Brain microvascular endothelial cell (primary cell): ENCODE measurements around the gene DDIT4.
A peak's percentile ranks its signal among the peaks of the same experiment; 100 is the strongest.
"Not testable (repeated sequence)": the region's sequence is repeated elsewhere in the genome, so short reads cannot be mapped to it uniquely, and the experiment has no call there.

ENCODE experiments used
- DNase-seq: peaks from one replicate; pipeline ENCODE4 v3.0.0-alpha.2; 2020
- H3K27ac ChIP-seq: fragments of 250-450 bp; sonication (Bioruptor Pico); 2 replicates; pipeline ENCODE4 v1.5.1; 2020; ENCODE audit warnings: mild to moderate bottlenecking, moderate library complexity
- H3K27me3 ChIP-seq: fragments of 250-450 bp; sonication (Bioruptor Pico); replicated peaks from 2 replicates; pipeline ENCODE4 v1.5.1; 2020; ENCODE audit warnings: mild to moderate bottlenecking
- H3K36me3 ChIP-seq: fragments of 250-450 bp; sonication (Bioruptor Pico); replicated peaks from 2 replicates; pipeline ENCODE4 v1.5.1; 2020; ENCODE audit warnings: mild to moderate bottlenecking
- H3K4me3 ChIP-seq: 2 replicates; pipeline ENCODE4 v1.5.1; 2011; ENCODE audit warnings: low read depth, mild to moderate bottlenecking, control low read depth, low read length, moderate library complexity
- in situ Hi-C: cut with HindIII; loops from 2 replicates; pipeline ENCODE4 v1.10.0; 2017; ENCODE audit warnings: low sequenced_read_pairs, low pct_ligation_motif_present
- TF ChIP-seq, protein P1 (sequence below): IDR thresholded peaks from 2 replicates; pipeline ENCODE4 v1.5.1; 2011; ENCODE audit warnings: low read depth, mild to moderate bottlenecking, moderate library complexity, low read length, control low read depth, inconsistent platforms; ENCODE audit errors: missing control alignments

Gene DDIT4

DNA sequence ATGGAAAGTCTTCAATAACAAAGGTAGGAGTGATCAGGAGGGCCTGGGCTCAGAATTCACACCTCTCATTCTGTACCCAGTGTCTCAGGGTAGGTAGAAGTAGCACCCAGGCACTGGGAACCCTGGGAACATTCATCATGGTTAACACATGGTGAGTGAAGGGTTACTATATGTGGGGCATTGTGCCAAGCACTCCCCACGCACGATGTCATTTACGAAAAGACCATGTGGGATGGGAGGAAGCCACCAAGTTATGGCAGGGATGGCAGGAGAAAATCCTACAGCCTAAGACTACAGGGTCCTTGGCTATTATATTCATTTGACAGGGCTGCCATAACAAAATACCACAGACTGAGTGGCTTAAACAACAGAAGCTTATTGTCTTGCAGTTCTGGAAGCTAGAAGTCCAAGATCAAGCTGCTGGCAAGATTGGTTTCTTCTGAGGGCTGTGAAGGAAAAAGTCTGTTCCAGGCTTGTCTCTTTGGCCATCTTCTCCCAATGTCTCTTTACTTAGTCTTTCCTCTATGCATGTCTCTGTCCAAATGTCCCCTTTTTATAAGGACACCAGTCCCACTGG lies 27.7 kb upstream of the DDIT4 start:
- H3K36me3 ChIP-seq, result no peaks in the 10 kb centered on the region
- DNase-seq, result no peak
- in situ Hi-C loops, result no loop called here
- no peak overlapping the region for H3K4me3 ChIP-seq
- H3K27me3 ChIP-seq, result no peaks in the 10 kb centered on the region
- no peak overlapping the region for H3K27ac ChIP-seq
- TF ChIP-seq, protein P1, sequence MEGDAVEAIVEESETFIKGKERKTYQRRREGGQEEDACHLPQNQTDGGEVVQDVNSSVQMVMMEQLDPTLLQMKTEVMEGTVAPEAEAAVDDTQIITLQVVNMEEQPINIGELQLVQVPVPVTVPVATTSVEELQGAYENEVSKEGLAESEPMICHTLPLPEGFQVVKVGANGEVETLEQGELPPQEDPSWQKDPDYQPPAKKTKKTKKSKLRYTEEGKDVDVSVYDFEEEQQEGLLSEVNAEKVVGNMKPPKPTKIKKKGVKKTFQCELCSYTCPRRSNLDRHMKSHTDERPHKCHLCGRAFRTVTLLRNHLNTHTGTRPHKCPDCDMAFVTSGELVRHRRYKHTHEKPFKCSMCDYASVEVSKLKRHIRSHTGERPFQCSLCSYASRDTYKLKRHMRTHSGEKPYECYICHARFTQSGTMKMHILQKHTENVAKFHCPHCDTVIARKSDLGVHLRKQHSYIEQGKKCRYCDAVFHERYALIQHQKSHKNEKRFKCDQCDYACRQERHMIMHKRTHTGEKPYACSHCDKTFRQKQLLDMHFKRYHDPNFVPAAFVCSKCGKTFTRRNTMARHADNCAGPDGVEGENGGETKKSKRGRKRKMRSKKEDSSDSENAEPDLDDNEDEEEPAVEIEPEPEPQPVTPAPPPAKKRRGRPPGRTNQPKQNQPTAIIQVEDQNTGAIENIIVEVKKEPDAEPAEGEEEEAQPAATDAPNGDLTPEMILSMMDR, result no peak

DNA sequence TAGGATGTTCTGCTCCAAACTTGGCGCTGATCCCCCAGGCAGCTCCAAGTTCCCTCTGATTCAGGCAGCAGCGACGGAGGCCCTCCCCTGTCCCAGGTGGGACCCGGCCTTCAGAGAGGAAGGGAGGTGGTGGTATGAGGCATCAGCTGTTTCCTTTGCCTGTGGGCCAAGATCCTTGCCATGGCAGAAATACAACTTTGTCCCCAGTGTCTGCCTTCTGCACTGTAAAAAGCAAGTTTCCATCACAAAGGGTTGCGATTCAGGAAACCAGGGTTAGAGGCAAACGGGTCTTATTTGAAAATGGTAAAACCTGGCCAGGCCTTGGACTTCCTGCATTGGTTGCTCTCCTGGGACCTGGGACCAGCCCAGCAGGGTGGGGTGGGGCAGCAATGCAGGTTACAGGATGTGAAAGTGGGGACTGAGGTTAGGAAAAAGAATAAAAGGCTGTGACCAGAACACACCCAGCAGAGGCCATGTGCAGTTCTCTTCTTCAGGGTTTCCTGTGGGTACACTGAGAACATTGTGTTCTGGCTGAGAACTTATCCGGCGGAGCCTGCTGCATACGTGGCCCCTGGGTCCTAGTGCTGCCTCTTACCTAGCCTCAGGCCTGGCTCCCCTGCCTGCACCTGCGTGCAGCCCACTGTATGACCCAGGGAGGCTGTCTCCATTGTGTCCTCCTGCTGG lies 25.1 kb upstream of the DDIT4 start:
- TF ChIP-seq, protein P1, result no peak
- in situ Hi-C loops, result no loop called here
- Histone ChIP-seq H3K36me3 (no peaks in the 10 kb centered on the region), H3K4me3 (no peak overlapping the region), H3K27me3 (no peaks in the 10 kb centered on the region), H3K27ac (peak overlapping the region; percentile 90)
- peak; percentile 77 for DNase-seq

DNA sequence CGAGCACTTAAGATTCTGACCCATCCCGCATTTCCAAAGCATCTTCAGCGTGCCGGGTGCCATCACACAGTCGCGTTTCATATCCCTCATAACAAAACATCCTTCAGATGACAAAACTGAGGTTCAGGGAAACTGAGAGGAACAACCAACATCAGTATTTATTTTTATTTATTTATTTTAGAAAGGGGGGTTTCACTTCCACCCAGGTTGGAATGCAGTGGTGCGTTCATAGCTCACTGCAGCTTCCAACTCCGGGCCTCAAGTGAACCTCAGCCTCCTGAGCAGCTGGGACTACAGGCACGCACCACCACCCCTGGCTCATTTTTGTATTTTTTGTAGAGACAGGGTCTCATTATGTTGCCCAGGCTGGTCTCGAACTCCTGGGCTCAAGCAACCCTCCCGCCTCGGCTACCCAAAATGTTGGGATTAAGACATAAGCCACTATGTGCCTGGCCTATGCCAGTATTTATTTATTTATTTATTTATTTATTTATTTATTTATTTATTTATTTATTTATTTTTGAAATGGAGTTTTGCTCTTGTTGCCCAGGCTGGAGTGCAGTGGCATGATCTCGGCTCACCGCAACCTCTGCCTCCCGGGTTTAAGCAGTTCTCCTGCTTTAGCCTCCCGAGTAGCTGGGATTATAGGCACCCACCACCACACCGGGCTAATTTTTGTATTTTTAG lies 24.4 kb upstream of the DDIT4 start:
- in situ Hi-C loops, result not testable (repeated sequence)

GRCh38 chr10:72250666-72251065 lies 23.1 kb upstream of the DDIT4 start:
- Histone ChIP-seq H3K27me3 (no peaks in the 10 kb centered on the region), H3K36me3 (no peaks in the 10 kb centered on the region), H3K4me3 (no peak overlapping the region), H3K27ac (peak overlapping the region; percentile 55)
- TF ChIP-seq, protein P1, result no peak
- in situ Hi-C loops, result no loop called here
- DNase-seq, result peak; percentile 89

More for the DNA sequence above, 24.4 kb upstream of the DDIT4 start:
- peak overlapping the region; percentile 90 for H3K27ac ChIP-seq
- H3K36me3 ChIP-seq, DNase-seq, H3K27me3 ChIP-seq, H3K4me3 ChIP-seq: not testable (repeated sequence)

GRCh38 chr10:72251635-72252034 lies 22.1 kb upstream of the DDIT4 start:
- Histone ChIP-seq H3K4me3 (no peak overlapping the region), H3K27me3 (no peaks in the 10 kb centered on the region), H3K27ac (no peak overlapping the region), H3K36me3 (no peaks in the 10 kb centered on the region)
- in situ Hi-C loops, result no loop called here
- TF ChIP-seq, protein P1, result no peak
- DNase-seq, result no peak

- H3K27ac ChIP-seq, result no peak overlapping the region
- TF ChIP-seq, protein P1, result no peak
Observed at GRCh38 chr10:72252972-72253371, 20.8 kb upstream of the DDIT4 start.

More at GRCh38 chr10:72252972-72253371, 20.8 kb upstream of the DDIT4 start:
- no peaks in the 10 kb centered on the region for H3K36me3 ChIP-seq
- no peak for DNase-seq
- no peaks in the 10 kb centered on the region for H3K27me3 ChIP-seq
- in situ Hi-C loops, result no loop called here
- no peak overlapping the region for H3K4me3 ChIP-seq
